ENCODE measurements around the gene MYO16.

Gene MYO16

DNA sequence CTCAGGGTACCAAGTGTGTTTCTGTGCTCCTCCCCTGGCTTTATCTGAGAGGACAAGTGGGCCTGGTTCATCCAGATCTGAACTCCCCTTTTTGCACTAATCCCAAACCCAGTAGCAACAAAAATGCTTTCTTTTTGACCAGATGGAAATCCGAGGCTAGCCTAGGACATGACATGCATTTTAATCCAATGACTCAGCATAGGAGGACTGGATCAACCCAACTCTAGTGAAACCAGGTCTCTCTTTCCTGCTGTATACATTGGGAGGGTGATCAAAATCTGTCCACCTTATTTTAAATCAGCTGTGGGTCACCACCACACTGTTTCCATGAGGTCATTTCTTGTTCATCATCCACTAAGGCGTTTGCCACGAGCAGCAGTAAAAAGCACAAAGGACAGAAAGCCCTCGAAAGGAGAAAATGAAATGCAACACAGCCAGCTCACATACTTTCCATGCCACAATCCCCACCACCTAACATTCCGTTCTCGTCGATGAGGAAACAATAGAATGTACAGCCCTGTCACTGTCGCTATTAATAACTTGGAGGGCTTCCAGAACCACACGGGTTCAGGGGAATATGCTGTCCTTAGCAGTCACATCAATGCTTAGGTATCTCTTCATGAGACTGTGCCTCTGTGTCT is 614.0 kb downstream of the MYO16 start:
- peak; percentile 50 for DNase-seq (ENCODE audit: low spot score)

DNA sequence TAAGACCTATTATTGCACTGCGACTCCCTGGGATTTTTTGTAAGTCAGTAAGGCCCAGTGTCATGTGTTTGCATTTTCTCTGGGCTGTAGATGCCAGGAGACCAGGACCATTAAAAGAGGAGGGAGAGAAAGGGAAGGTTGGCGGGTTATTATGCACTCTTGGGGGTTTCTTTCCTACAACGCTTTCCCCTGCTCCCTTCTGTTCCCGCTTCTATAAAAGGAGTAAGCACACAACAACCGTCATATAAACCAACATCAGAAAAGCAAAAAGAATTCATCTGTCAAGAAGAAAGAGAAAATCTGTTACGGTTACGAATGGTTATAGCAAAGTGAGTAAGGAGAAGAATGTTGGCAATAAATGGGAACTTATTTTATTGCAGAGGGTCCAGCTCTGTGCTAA is 615.2 kb downstream of the MYO16 start:
- no peak for DNase-seq (ENCODE audit: low spot score)

DNA sequence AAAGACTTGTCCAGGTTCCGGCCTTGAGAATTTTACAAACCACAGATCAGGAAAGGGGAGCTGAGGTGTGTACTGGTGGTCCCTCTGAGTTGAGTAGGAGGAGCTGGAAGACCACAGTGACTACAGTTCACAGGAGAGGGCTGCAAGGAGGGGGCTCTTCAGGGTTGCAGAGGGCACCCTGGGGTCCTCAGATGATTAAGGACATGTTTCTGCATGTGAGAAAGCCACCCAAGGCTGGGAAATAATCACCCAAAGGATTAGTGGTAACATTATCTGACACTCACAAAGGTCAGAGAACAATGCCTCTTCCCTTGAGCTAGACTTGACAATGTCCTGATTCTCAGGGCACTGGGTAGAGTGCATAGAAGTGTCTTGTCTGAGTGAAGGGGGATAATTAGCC is 616.6 kb downstream of the MYO16 start:
- DNase-seq (ENCODE audit: low spot score) = no peak

DNA sequence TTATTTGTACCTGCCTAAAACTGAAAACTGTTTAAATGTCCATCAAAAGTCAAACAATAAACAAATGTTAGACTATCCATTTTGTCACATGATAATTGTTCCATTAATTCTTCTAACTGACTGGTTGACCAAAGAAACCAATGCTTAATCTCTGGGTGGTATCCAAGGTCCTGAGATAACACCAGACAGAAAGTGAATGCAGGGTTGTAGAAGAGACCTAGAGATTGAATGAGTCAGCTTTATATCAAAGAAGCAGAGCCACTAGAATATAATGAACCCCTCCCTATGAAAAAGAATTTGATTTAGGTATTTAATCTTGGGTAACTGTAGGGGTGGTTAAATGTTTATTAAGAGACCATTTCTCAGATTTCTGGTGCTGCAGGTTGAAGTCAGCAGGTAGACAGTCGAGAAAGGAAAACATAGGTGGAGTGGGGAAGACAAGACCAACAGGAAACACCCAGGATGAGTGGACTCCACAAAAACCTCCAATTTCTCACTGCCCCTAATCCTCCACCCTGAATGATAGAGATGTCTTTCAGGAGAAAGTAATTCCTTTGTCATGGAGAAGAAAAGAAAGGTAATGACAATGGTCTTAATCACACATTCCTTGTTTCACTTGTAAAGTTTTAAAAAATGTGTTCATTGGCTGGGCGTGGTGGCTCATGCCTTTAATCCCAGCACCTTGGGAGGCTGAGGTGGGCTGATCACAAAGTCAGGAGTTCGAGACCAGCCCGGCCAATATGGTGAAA is 620.5 kb downstream of the MYO16 start:
- no peak for DNase-seq (ENCODE audit: low spot score)

DNA sequence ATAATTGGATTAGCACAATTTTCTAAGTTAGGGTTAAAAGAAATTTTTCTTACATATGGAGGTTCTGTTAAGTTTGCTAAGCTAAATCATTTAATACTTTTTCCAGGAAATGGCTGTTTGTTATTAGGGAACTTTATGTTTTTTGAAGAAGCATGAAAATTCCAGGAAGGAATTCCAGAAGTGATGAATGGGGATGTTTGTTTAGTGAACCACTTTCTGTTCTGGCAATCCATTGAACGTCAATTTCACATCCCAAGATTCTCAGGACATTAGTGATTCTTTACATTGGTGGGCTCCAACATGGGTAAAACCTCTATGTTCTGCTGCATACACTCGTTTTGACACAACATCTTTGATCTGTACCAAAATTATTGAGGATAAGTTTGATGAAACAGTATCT is 622.5 kb downstream of the MYO16 start:
- no peak for DNase-seq (ENCODE audit: low spot score)

DNA sequence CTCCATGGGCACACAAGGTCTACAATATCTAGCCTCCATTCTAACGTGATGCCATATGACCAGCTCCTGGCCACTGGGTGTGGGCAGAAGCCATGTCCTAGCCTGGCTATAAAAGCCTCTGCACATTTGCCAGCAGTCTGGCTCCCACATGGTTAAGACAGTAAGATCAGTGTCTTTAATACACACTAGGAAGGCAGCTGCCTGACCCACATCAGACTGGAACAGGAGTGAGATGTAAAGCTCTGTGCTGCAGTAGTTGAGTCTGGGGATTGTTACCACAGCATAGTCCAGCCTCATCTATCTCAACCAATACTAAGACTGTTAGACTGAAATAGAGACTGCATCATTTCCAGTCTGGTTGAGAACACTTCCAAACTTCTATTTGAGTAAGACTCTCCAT is 623.9 kb downstream of the MYO16 start:
- no peak for DNase-seq (ENCODE audit: low spot score)

DNA sequence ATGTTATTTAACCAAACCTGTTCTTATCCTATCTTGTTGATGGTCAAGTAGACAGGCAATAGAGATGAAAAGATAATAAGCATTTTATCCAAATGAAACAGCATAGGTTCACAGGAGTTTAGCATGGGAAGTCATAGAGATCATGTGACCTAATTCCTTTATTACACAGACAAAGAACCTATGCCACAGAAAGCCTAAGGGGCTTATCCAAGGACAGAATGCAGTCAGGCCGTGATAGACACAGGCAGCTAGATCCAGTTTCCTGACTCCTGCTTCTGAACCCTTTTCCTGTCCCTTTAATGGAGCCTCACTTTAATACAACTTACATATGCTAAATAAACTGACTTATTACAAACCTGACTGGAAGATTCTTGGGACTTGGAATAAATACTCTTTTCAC is 624.9 kb downstream of the MYO16 start:
- no peak for DNase-seq (ENCODE audit: low spot score)

DNA sequence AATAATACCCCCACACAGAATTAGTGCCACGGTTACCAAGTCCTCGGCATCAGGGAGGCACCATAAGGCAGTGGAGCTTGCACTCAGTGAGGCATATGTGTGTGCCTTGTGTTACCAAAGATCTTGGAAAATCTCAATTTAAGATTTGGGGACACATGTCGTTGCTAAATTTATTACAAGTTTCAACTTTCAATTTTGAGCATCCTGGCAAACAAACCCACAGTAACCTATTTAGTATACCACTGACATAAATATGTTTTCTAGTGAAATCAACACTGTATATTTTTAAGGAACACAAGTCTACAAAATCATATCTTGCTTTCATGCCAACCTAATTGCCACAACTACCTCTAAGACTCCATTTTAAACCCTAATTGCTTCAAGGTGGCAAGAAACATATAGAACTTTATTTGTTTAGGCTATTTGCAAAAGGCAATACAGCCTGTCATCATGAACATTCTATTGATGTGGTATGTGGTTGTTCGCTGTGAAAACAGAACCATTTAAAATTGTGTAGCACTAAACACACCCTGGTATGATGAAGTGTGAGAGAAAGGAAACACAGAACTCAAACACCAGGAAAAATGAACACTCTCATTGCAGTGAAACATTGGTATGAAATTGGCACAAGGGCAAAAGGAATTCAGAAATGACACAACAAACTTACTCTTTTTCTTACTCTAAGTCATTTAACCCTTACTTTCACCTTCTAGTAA is 625.9 kb downstream of the MYO16 start:
- no peak for DNase-seq (ENCODE audit: low spot score)

DNA sequence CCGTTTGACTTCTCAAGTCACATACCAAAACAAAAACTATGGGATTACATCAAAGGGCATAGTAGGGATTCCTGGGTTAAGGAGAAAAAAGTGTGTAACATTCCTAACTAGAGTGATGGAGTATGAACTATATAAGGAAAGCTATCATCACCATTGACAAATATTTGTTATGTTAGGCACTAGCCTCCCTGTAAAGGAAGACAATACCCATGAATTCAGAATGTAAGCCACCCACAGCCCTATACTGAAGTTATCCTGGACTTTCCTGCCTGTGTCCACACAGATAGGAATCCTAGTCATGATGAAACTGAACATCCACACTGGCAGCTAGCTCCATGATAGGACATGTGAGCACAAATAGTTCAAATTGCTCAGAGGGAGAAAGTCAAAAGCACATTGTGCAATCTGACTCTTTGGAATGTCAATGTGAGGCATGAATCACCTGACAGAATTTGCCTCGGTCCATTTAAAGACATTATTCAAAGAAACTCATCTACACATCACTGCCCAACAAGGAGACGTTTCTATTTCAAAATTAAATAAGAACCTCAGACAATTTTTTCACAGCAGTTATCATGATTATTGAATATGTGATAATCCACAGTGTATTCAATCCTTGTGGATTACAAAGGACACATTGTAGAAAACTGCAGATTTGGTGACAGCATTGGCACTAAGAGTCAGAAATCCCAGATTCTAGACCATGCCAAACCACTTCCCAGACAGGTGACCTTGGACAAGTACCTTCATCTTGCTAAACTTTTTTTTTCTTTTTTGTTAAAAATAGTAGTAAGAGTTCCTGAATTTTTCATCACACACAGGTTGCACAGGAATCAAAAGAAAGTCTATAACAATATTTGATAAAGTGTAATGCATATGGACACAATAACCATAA is 627.7 kb downstream of the MYO16 start:
- DNase-seq (ENCODE audit: low spot score) = peak; percentile 50
